Measurements from ENCODE around the gene GNAL.

GNAL gene

DNA sequence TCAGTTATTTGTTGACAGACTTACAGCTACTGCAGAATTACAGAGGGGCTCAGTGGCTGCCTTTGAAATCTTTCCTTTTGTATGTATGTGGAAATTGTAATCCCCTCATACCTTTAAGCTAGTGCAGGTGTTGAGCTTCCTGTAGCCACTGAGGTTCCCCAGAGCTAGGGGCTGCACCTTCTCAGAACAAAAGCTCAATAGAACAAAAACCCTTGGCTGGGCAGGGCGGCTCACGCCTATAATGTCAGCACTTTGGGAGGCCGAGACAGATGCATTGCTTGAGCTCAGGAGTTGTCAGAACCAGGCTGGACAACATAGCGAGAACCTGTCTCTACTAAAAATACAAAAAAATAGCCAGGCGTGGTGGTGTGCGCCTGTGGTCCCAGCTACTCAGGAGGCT lies 120.8 kb downstream of the GNAL start (continued):
- TF ChIP-seq, protein P1, sequence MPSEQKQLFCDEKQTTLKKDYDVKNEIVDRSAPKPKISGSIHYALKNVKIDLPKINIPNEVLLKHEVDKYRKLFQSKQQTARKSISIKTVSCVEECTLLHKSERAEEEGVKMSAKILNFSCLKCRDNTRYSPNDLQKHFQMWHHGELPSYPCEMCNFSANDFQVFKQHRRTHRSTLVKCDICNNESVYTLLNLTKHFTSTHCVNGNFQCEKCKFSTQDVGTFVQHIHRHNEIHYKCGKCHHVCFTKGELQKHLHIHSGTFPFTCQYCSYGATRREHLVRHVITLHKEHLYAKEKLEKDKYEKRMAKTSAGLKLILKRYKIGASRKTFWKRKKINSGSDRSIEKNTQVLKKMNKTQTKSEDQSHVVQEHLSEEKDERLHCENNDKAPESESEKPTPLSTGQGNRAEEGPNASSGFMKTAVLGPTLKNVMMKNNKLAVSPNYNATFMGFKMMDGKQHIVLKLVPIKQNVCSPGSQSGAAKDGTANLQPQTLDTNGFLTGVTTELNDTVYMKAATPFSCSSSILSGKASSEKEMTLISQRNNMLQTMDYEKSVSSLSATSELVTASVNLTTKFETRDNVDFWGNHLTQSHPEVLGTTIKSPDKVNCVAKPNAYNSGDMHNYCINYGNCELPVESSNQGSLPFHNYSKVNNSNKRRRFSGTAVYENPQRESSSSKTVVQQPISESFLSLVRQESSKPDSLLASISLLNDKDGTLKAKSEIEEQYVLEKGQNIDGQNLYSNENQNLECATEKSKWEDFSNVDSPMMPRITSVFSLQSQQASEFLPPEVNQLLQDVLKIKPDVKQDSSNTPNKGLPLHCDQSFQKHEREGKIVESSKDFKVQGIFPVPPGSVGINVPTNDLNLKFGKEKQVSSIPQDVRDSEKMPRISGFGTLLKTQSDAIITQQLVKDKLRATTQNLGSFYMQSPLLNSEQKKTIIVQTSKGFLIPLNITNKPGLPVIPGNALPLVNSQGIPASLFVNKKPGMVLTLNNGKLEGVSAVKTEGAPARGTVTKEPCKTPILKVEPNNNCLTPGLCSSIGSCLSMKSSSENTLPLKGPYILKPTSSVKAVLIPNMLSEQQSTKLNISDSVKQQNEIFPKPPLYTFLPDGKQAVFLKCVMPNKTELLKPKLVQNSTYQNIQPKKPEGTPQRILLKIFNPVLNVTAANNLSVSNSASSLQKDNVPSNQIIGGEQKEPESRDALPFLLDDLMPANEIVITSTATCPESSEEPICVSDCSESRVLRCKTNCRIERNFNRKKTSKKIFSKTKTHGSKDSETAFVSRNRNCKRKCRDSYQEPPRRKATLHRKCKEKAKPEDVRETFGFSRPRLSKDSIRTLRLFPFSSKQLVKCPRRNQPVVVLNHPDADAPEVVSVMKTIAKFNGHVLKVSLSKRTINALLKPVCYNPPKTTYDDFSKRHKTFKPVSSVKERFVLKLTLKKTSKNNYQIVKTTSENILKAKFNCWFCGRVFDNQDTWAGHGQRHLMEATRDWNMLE (tag by site-specific recombination; conservative IDR thresholded peaks at IDR 0.05; ENCODE audit: low read depth): no peak
- TF ChIP-seq, protein P2, sequence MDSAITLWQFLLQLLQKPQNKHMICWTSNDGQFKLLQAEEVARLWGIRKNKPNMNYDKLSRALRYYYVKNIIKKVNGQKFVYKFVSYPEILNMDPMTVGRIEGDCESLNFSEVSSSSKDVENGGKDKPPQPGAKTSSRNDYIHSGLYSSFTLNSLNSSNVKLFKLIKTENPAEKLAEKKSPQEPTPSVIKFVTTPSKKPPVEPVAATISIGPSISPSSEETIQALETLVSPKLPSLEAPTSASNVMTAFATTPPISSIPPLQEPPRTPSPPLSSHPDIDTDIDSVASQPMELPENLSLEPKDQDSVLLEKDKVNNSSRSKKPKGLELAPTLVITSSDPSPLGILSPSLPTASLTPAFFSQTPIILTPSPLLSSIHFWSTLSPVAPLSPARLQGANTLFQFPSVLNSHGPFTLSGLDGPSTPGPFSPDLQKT (IDR thresholded peaks at IDR 0.05; ENCODE audit: borderline replicate concordance, low read depth, low read length): no peak
- no peak for TF ChIP-seq KLF8 (tag by site-specific recombination; IDR thresholded peaks at IDR 0.05)
- no peak for TF ChIP-seq ZNF677 (tag by site-specific recombination; IDR thresholded peaks at IDR 0.05)
- TF ChIP-seq GLIS2 (tag by site-specific recombination; IDR thresholded peaks at IDR 0.05): no peak
- no peak for TF ChIP-seq ZNF510 (tag by site-specific recombination; IDR thresholded peaks at IDR 0.05; ENCODE audit: insufficient replicate concordance)
- TF ChIP-seq ZNF37A (tag by site-specific recombination; IDR thresholded peaks at IDR 0.05): no peak
- no peak for TF ChIP-seq RBAK (tag by site-specific recombination; IDR thresholded peaks at IDR 0.05)
- TF ChIP-seq ZBTB1 (tag by site-specific recombination; IDR thresholded peaks at IDR 0.05): no peak
- TF ChIP-seq, protein P3, sequence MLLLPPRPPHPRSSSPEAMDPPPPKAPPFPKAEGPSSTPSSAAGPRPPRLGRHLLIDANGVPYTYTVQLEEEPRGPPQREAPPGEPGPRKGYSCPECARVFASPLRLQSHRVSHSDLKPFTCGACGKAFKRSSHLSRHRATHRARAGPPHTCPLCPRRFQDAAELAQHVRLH (tag by site-specific recombination; IDR thresholded peaks at IDR 0.05): no peak

DNA sequence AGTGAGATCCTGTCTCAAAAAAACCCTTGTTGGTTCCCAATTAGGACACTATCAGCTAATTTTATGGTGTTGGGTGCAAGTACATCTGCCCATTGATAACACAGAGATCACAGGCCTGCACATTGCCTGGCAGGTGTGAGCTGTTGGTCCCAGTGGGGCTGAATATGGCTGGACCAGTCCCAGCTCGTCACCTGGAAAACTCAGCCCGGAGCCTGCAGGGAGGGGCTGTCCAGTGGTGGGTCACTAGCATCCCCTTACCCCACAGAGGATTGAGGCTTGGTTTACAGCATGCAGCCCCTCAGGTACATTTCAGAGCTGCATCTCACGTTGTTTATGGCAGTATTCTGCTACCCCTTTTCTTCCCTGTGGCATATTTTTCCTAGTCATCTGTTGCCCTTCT lies 121.3 kb downstream of the GNAL start:
- peaks cover 3% of the 10 kb centered on the region; the same call in 1 of the 2 replicates for H3K4me1 ChIP-seq (ENCODE audit: control insufficient read depth, insufficient read depth, low read length)
- H3K36me3 ChIP-seq (ENCODE audit: control insufficient read depth in 2 of 2, insufficient read depth in 1 of 2, low read length in 2 of 2): no peaks in the 10 kb centered on the region
- H3K9me3 ChIP-seq (ENCODE audit: control insufficient read depth, insufficient read depth, low read depth, low read length): no peaks in the 10 kb centered on the region
- no peak overlapping the region for H3K4me3 ChIP-seq (ENCODE audit: low read depth, low read length)
- POLR2A ChIA-PET: no interaction called here
- CTCF ChIA-PET: interaction anchor here (0.6 to 2.1 kb wide), 2 partner anchors 9 to 78 kb away, joined by 3 to 5 read pairs; no protein-coding TSS in a partner anchor
- H3K27ac ChIP-seq (ENCODE audit: extremely low read depth, low read depth, low read length): no peak overlapping the region
- TF ChIP-seq ZNF391 (tag by site-specific recombination; IDR thresholded peaks at IDR 0.05; ENCODE audit: borderline replicate concordance, low read depth): no peak
- TF ChIP-seq, protein P4, sequence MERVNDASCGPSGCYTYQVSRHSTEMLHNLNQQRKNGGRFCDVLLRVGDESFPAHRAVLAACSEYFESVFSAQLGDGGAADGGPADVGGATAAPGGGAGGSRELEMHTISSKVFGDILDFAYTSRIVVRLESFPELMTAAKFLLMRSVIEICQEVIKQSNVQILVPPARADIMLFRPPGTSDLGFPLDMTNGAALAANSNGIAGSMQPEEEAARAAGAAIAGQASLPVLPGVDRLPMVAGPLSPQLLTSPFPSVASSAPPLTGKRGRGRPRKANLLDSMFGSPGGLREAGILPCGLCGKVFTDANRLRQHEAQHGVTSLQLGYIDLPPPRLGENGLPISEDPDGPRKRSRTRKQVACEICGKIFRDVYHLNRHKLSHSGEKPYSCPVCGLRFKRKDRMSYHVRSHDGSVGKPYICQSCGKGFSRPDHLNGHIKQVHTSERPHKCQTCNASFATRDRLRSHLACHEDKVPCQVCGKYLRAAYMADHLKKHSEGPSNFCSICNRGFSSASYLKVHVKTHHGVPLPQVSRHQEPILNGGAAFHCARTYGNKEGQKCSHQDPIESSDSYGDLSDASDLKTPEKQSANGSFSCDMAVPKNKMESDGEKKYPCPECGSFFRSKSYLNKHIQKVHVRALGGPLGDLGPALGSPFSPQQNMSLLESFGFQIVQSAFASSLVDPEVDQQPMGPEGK (tag by site-specific recombination; IDR thresholded peaks at IDR 0.05): no peak
- no peak for TF ChIP-seq ZNF629 (tag by site-specific recombination; IDR thresholded peaks at IDR 0.05)
- TF ChIP-seq, protein P5, sequence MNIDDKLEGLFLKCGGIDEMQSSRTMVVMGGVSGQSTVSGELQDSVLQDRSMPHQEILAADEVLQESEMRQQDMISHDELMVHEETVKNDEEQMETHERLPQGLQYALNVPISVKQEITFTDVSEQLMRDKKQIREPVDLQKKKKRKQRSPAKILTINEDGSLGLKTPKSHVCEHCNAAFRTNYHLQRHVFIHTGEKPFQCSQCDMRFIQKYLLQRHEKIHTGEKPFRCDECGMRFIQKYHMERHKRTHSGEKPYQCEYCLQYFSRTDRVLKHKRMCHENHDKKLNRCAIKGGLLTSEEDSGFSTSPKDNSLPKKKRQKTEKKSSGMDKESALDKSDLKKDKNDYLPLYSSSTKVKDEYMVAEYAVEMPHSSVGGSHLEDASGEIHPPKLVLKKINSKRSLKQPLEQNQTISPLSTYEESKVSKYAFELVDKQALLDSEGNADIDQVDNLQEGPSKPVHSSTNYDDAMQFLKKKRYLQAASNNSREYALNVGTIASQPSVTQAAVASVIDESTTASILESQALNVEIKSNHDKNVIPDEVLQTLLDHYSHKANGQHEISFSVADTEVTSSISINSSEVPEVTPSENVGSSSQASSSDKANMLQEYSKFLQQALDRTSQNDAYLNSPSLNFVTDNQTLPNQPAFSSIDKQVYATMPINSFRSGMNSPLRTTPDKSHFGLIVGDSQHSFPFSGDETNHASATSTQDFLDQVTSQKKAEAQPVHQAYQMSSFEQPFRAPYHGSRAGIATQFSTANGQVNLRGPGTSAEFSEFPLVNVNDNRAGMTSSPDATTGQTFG (tag by site-specific recombination; IDR thresholded peaks at IDR 0.05; ENCODE audit: borderline replicate concordance): no peak
- TF ChIP-seq ZNF544 (tag by site-specific recombination; IDR thresholded peaks at IDR 0.05): no peak
- no peak for TF ChIP-seq TCF7L2 (IDR thresholded peaks at IDR 0.05; ENCODE audit: borderline replicate concordance, low read depth, low read length)
- TF ChIP-seq ZNF670 (tag by site-specific recombination; IDR thresholded peaks at IDR 0.05; ENCODE audit: low read depth): no peak
- TF ChIP-seq SP2 (tag by site-specific recombination; IDR thresholded peaks at IDR 0.05): no peak
- TF ChIP-seq GLI4 (tag by site-specific recombination; IDR thresholded peaks at IDR 0.05): no peak
- TF ChIP-seq, protein P6, sequence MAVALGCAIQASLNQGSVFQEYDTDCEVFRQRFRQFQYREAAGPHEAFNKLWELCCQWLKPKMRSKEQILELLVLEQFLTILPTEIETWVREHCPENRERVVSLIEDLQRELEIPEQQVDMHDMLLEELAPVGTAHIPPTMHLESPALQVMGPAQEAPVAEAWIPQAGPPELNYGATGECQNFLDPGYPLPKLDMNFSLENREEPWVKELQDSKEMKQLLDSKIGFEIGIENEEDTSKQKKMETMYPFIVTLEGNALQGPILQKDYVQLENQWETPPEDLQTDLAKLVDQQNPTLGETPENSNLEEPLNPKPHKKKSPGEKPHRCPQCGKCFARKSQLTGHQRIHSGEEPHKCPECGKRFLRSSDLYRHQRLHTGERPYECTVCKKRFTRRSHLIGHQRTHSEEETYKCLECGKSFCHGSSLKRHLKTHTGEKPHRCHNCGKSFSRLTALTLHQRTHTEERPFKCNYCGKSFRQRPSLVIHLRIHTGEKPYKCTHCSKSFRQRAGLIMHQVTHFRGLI (tag by site-specific recombination; IDR thresholded peaks at IDR 0.05): no peak
- TF ChIP-seq, protein P7, sequence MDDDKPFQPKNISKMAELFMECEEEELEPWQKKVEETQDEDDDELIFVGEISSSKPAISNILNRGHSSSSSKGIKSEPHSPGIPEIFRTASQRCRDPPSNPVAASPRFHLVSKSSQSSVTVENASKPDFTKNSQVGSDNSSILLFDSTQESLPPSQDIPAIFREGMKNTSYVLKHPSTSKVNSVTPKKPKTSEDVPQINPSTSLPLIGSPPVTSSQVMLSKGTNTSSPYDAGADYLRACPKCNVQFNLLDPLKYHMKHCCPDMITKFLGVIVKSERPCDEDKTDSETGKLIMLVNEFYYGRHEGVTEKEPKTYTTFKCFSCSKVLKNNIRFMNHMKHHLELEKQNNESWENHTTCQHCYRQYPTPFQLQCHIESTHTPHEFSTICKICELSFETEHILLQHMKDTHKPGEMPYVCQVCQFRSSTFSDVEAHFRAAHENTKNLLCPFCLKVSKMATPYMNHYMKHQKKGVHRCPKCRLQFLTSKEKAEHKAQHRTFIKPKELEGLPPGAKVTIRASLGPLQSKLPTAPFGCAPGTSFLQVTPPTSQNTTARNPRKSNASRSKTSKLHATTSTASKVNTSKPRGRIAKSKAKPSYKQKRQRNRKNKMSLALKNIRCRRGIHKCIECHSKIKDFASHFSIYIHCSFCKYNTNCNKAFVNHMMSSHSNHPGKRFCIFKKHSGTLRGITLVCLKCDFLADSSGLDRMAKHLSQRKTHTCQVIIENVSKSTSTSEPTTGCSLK (tag by site-specific recombination; IDR thresholded peaks at IDR 0.05): no peak
- no peak for TF ChIP-seq ZNF311 (tag by site-specific recombination; IDR thresholded peaks at IDR 0.05; ENCODE audit: borderline replicate concordance)

Measured in HEK293 (cell line).